Lower leg skin (tissue), 3 donors: ENCODE measurements around the gene UBASH3B.

Source experiments
- CTCF ChIP-seq, 3 donors: fragments of 450-650 bp; IDR thresholded peaks; one replicate each; pipeline ENCODE4 v1.5.1; 2016; ENCODE audit warnings: antibody characterized with exemption in 3 of 3, mild to moderate bottlenecking in 3 of 3, moderate library complexity in 2 of 3
- POLR2A ChIP-seq, 2 donors: fragments of 450-650 bp; IDR thresholded peaks; one replicate each; pipeline ENCODE4 v1.6.1; 2016 to 2017; ENCODE audit warnings: antibody characterized with exemption in 2 of 2, mild to moderate bottlenecking in 1 of 2, moderate library complexity in 1 of 2

DNA sequence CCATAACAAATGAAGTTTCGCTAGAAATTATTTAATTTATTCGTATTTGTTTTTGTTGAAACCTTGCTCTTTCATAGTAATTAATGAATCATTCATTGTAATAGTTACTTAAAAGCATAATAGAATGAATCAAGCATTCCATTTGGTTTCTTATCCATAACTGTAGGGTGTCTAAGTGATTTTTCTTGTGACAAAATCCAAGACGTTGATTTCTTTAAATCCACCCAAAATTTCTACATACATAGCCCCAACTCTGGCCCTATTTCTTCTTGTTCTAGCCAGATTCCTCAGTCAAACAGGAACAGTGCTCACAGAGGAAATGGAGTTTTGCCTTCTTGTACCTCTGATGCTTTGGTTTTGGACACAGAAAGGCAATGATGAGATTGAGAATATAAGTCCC is 25.5 kb downstream of the UBASH3B start:
- TF ChIP-seq CTCF (IDR thresholded peaks at IDR 0.05) (no peak), POLR2A (IDR thresholded peaks at IDR 0.05) (no peak)
